SK-N-SH (cell line): Measurements from ENCODE around the gene THSD7A.

Experiments
- CTCF ChIP-seq: fragments of 200-600 bp; sonication (generic); IDR thresholded peaks from 2 replicates; pipeline ENCODE4 v1.6.1; 2017; ENCODE audit warnings: antibody characterized with exemption, mild to moderate bottlenecking, moderate library complexity
- ELF1 ChIP-seq: IDR thresholded peaks from 2 replicates; pipeline ENCODE4 v1.4.0; 2012
- EP300 ChIP-seq, 2 experiments: IDR thresholded peaks; 2 replicates each; pipeline versions ENCODE4 v1.4.0 to v1.6.1; 2012; ENCODE audit warnings: borderline replicate concordance in 1 of 2, low read depth in 1 of 2, low read length in 1 of 2
- EZH2phosphoT487 ChIP-seq: fragments of 200-600 bp; sonication (generic); IDR thresholded peaks from 2 replicates; pipeline ENCODE4 v1.6.1; 2017; ENCODE audit warnings: low read depth, mixed run types, mild to moderate bottlenecking, antibody characterized with exemption, moderate library complexity, borderline replicate concordance
- JUND ChIP-seq: IDR thresholded peaks from 2 replicates; pipeline ENCODE4 v1.4.0; 2012
- MAX ChIP-seq: IDR thresholded peaks from 2 replicates; pipeline ENCODE4 v1.4.0; 2012; ENCODE audit warnings: low read depth
- POLR2AphosphoS5 ChIP-seq: IDR thresholded peaks from 2 replicates; pipeline ENCODE4 v1.6.1; 2012; ENCODE audit warnings: low read depth, low read length
- RFX5 ChIP-seq: IDR thresholded peaks from 2 replicates; pipeline ENCODE4 v1.6.1; 2012; ENCODE audit warnings: mild to moderate bottlenecking, improper control_type of control experiment, low read length
- TEAD4 ChIP-seq: IDR thresholded peaks from 2 replicates; pipeline ENCODE4 v1.4.0; 2012; ENCODE audit warnings: mild to moderate bottlenecking, borderline replicate concordance; ENCODE audit not compliant: insufficient read depth
- USF1 ChIP-seq: IDR thresholded peaks from 2 replicates; pipeline ENCODE4 v1.4.0; 2012; ENCODE audit warnings: low read depth, borderline replicate concordance
- YY1 ChIP-seq: IDR thresholded peaks from 2 replicates; pipeline ENCODE4 v1.4.0; 2012; ENCODE audit warnings: low read depth, mild to moderate bottlenecking

- TF ChIP-seq CTCF (no peak), TEAD4 (no peak), YY1 (no peak), POLR2AphosphoS5 (no peak), EZH2phosphoT487 (no peak), ELF1 (no peak), MAX (no peak), USF1 (no peak), JUND (no peak), EP300 (IDR thresholded peaks at IDR 0.05; ENCODE audit: borderline replicate concordance in 1 of 2, low read depth in 1 of 2, low read length in 1 of 2) (no peak), RFX5 (no peak)
These were observed 465.9 kb downstream of the THSD7A start for GRCh38 chr7:11366118-11366517.
